Osteocyte (in vitro differentiated cells): ENCODE data around the gene C1orf87. TPM values are rescaled to one million over a fixed set of nuclear protein-coding genes. Genes with fewer than 3 reads are reported as not detected.

Experiments
- DNase-seq: peaks from one replicate; pipeline ENCODE4 v3.0.0; 2021; ENCODE audit warnings: mixed read lengths; ENCODE audit not compliant: unreplicated experiment; ENCODE audit errors: extremely low spot score
- H3K27ac Mint-ChIP-seq: one replicate; pipeline ENCODE4 v1.8.0; 2021; ENCODE audit warnings: mild to moderate bottlenecking, mixed read lengths; ENCODE audit not compliant: unreplicated experiment
- H3K27me3 Mint-ChIP-seq: one replicate; pipeline ENCODE4 v1.8.0; 2021; ENCODE audit warnings: mixed read lengths; ENCODE audit not compliant: unreplicated experiment
- H3K36me3 Mint-ChIP-seq: one replicate; pipeline ENCODE4 v1.8.0; 2021; ENCODE audit warnings: mixed read lengths; ENCODE audit not compliant: unreplicated experiment
- H3K4me1 Mint-ChIP-seq: one replicate; pipeline ENCODE4 v1.8.0; 2021; ENCODE audit warnings: mixed read lengths; ENCODE audit not compliant: unreplicated experiment
- H3K4me3 Mint-ChIP-seq: one replicate; pipeline ENCODE4 v1.8.0; 2021; ENCODE audit warnings: mild to moderate bottlenecking, moderate library complexity, mixed read lengths; ENCODE audit not compliant: unreplicated experiment
- H3K9me3 Mint-ChIP-seq: one replicate; pipeline ENCODE4 v1.8.0; 2021; ENCODE audit warnings: mixed read lengths; ENCODE audit not compliant: unreplicated experiment
- CTCF ChIP-seq: fragments of 200-600 bp; sonication (generic); IDR thresholded peaks from 2 replicates; pipeline ENCODE4 v1.5.0; 2021; ENCODE audit warnings: antibody characterized with exemption, mild to moderate bottlenecking, moderate library complexity
- total RNA-seq: library from RNA; stranded (reverse); gene quantifications from 2 replicates; pipeline ENCODE4 v1.2.1, GENCODE V29; 2021

C1orf87 gene
- total RNA-seq, 1 donor from 2014 or later, result 0.94 TPM

DNA sequence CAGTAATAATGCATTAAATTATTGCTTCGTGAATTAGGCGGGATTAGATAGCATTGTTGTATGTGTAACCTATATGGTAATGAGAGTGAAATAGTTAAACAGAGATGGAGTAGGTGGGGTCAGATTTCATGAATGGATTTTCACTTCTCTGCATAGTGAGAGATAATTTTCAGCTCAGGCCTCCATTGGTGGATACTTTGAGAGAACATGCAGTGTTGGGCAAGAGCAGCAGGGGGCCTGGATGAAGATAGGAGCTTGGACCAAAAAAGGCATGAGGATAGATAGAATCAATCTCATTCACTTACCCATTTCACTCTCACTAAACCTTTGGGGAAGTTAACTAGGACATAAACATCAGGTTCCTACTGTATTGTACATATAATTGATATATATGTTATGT lies 39.5 kb upstream of the C1orf87 start:
- no peak for DNase-seq
- Mint-ChIP-seq H3K27ac (no peak overlapping the region), H3K4me1 (peaks cover 14% of the 10 kb centered on the region), H3K27me3 (no peaks in the 10 kb centered on the region), H3K4me3 (no peak overlapping the region), H3K9me3 (peaks cover 4% of the 10 kb centered on the region), H3K36me3 (no peaks in the 10 kb centered on the region)
- TF ChIP-seq CTCF, result no peak

- Mint-ChIP-seq H3K4me1 (peaks cover 17% of the 10 kb centered on the region), H3K27ac (no peak overlapping the region), H3K4me3 (no peak overlapping the region), H3K9me3 (peaks cover 4% of the 10 kb centered on the region), H3K36me3 (peaks cover 2% of the 10 kb centered on the region), H3K27me3 (no peaks in the 10 kb centered on the region)
- DNase-seq, result no peak
- no peak for TF ChIP-seq CTCF
Measured at GRCh38 chr1:60111716-60112115, 38.1 kb upstream of the C1orf87 start.

GRCh38 chr1:60111118-60111517 lies 37.5 kb upstream of the C1orf87 start:
- Mint-ChIP-seq H3K36me3 (peaks cover 5% of the 10 kb centered on the region), H3K4me1 (peaks cover 17% of the 10 kb centered on the region), H3K9me3 (peaks cover 4% of the 10 kb centered on the region), H3K4me3 (no peak overlapping the region), H3K27me3 (no peaks in the 10 kb centered on the region), H3K27ac (no peak overlapping the region)
- DNase-seq, result no peak
- TF ChIP-seq CTCF, result no peak

- no peaks in the 10 kb centered on the region for H3K27me3 Mint-ChIP-seq
- H3K9me3 Mint-ChIP-seq, result peaks cover 4% of the 10 kb centered on the region
- peaks cover 5% of the 10 kb centered on the region for H3K36me3 Mint-ChIP-seq
- peaks cover 13% of the 10 kb centered on the region for H3K4me1 Mint-ChIP-seq
- H3K27ac Mint-ChIP-seq, result no peak overlapping the region
- H3K4me3 Mint-ChIP-seq, result no peak overlapping the region
- no peak for DNase-seq
- TF ChIP-seq CTCF, result no peak
Measured at GRCh38 chr1:60108196-60108595, 34.6 kb upstream of the C1orf87 start.

DNA sequence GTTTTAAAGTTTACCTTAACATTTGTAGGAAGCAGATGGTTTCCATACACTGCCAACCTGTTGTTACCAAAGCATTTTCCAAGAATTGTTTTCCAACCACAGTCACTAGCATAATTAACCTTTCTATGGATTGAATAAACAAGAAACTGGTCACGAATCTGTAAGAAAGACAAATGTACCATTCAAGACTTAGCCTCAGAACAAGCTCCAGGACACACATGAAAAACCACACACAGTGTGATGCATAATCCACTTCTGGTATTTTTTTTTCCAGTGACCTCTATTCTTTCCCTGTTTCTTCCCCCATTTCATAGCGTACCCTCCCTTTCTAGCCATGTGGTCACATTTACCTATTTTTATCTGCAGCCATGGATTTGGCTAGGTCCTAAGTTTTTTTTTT lies 29.6 kb upstream of the C1orf87 start:
- no peak for DNase-seq
- Mint-ChIP-seq H3K9me3 (no peaks in the 10 kb centered on the region), H3K4me3 (no peak overlapping the region), H3K4me1 (peaks cover 24% of the 10 kb centered on the region), H3K27me3 (no peaks in the 10 kb centered on the region), H3K27ac (no peak overlapping the region), H3K36me3 (peaks cover 11% of the 10 kb centered on the region)
- no peak for TF ChIP-seq CTCF
